PC-3 (cell line): ENCODE data around the gene TSPAN16. TPM values are rescaled to one million over a fixed set of nuclear protein-coding genes. Genes with fewer than 3 reads are reported as not detected.
"Not testable (repeated sequence)": the region's sequence is repeated elsewhere in the genome, so short reads cannot be mapped to it uniquely, and the experiment has no call there.

Experiments
- ATAC-seq: fragments of 200-7000 bp; cut with Tn5 transposase; 2 replicates; pipeline ENCODE4 v1.9.1; 2020; ENCODE audit warnings: mild to moderate bottlenecking, moderate library complexity
- BruUV-seq: library from RNA; stranded (reverse); fragments of 400-500 nt; replicated peaks from 2 replicates; lab custom pipeline; 2021; lab: Mats Ljungman, UMichigan
- CTCF ChIA-PET: fragments of 300-600 bp; sonication (Branson Sonifier 250); formaldehyde crosslinking; loops from one replicate; lab custom pipeline; 2022; ENCODE audit warnings: antibody characterized with exemption; lab: Charles Lee
- POLR2A ChIA-PET: fragments of 300-600 bp; sonication (Branson Sonifier 250); formaldehyde crosslinking; loops from one replicate; lab custom pipeline; 2022; ENCODE audit warnings: antibody characterized with exemption; ENCODE audit not compliant: unreplicated experiment; lab: Charles Lee
- DNase-seq: peaks from one replicate; pipeline ENCODE4 v3.0.0-alpha.2; 2015
- H2AFZ ChIP-seq: fragments of 300-600 bp; sonication (generic); 2 replicates; pipeline ENCODE4 v1.6.0; 2016; ENCODE audit warnings: antibody characterized with exemption, low read length
- H3F3A ChIP-seq: fragments of 300-600 bp; sonication (generic); one replicate; pipeline ENCODE4 v1.6.0; 2017; ENCODE audit warnings: antibody characterized with exemption, low read length, control low read depth, mild to moderate bottlenecking; ENCODE audit not compliant: unreplicated experiment
- H3K27ac ChIP-seq: fragments of 300-600 bp; sonication (generic); 2 replicates; pipeline ENCODE4 v1.5.1; 2016; ENCODE audit warnings: mild to moderate bottlenecking, low read length
- H3K27me3 ChIP-seq: fragments of 300-600 bp; sonication (generic); 2 replicates; pipeline ENCODE4 v1.6.1; 2016; ENCODE audit warnings: low read length, mixed read lengths
- H3K36me3 ChIP-seq: fragments of 300-600 bp; sonication (generic); 2 replicates; pipeline ENCODE4 v1.6.1; 2016; ENCODE audit warnings: low read depth, mixed run types, low read length, mixed read lengths
- H3K4me1 ChIP-seq: fragments of 300-600 bp; sonication (generic); 2 replicates; pipeline ENCODE4 v1.5.1; 2016; ENCODE audit warnings: low read length; ENCODE audit not compliant: insufficient read depth
- H3K4me2 ChIP-seq: fragments of 300-600 bp; sonication (generic); 2 replicates; pipeline ENCODE4 v1.6.0; 2016; ENCODE audit warnings: low read length
- H3K4me3 ChIP-seq: fragments of 300-600 bp; sonication (generic); 2 replicates; pipeline ENCODE4 v1.5.1; 2016; ENCODE audit warnings: mild to moderate bottlenecking, low read length, mixed read lengths
- H3K79me2 ChIP-seq: fragments of 300-600 bp; sonication (generic); 2 replicates; pipeline ENCODE4 v1.6.1; 2017; ENCODE audit warnings: low read length, mixed read lengths
- H3K9ac ChIP-seq: fragments of 300-600 bp; sonication (generic); 2 replicates; pipeline ENCODE4 v1.6.0; 2016; ENCODE audit warnings: mild to moderate bottlenecking, low read length
- H3K9me2 ChIP-seq: fragments of 300-600 bp; sonication (generic); replicated peaks from 2 replicates; pipeline ENCODE4 v1.6.1; 2016; ENCODE audit warnings: mixed run types, low read length, mixed read lengths
- H3K9me3 ChIP-seq: fragments of 300-600 bp; sonication (generic); 2 replicates; pipeline ENCODE4 v1.6.1; 2016; ENCODE audit warnings: low read length, mixed read lengths
- H4K20me1 ChIP-seq: fragments of 300-600 bp; sonication (generic); 2 replicates; pipeline ENCODE4 v1.6.1; 2016; ENCODE audit warnings: low read length, mixed read lengths
- CTCF ChIP-seq: fragments of 300-600 bp; sonication (generic); conservative IDR thresholded peaks from 2 replicates; pipeline ENCODE4 v1.5.1; 2017; ENCODE audit warnings: antibody characterized with exemption, low read depth, mild to moderate bottlenecking, low read length
- EZH2 ChIP-seq: fragments of 300-600 bp; sonication (generic); IDR thresholded peaks from one replicate; pipeline ENCODE4 v1.6.1; 2017; ENCODE audit warnings: antibody characterized with exemption, mild to moderate bottlenecking, low read length; ENCODE audit not compliant: unreplicated experiment
- EZH2phosphoT487 ChIP-seq: fragments of 300-600 bp; sonication (generic); IDR thresholded peaks from 2 replicates; pipeline ENCODE4 v1.6.1; 2018; ENCODE audit warnings: mild to moderate bottlenecking, antibody characterized with exemption, low read length, borderline replicate concordance
- intact Hi-C: fragments of 100-400 bp; cut with micrococcal nuclease; formaldehyde crosslinking; loops from 2 replicates; pipeline ENCODE4 v1.9.0; 2023
- total RNA-seq: library from RNA; depleted of rRNA; stranded (reverse); fragments of >200 nt; gene quantifications from 2 replicates; pipeline ENCODE4 v1.2.3, GENCODE V29; 2014

Gene TSPAN16
- total RNA-seq, 1 experiment from 2014 or later = not detected

DNA sequence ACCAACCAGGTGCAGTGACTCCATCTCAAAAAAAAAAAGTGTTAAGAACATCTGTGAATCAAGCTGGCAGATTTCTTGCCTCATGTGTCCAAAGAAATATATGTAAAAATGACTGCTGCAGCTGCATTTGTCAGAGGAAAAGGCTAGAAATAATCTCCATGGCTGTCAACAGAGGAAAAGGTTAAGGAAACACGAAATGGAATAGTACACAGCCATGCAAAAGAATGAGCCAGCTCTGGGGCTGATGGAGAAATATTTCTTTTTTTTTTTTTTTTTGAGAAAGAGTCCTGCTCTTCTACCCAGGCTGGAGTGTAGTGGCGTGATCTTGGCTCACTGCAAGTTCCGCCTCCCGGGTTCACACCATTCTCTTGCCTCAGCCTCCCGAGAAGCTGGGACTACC lies 36.9 kb downstream of the TSPAN16 start:
- intact Hi-C loops = no loop called here
- ATAC-seq (no peak), DNase-seq (no peak)
- TF ChIP-seq EZH2 = no peak
- no peak for TF ChIP-seq EZH2phosphoT487
- no peak overlapping the region for H3K9ac ChIP-seq
- peaks cover 4% of the 10 kb centered on the region for H3F3A ChIP-seq
- POLR2A ChIA-PET = interaction anchor here (0.6 kb wide), 1 partner anchor 36 kb away, joined by 5 read pairs; no protein-coding TSS in a partner anchor
- H3K36me3 ChIP-seq = peaks cover 34% of the 10 kb centered on the region
- H4K20me1 ChIP-seq = no peaks in the 10 kb centered on the region
- H3K27me3 ChIP-seq = no peaks in the 10 kb centered on the region
- no peak overlapping the region for H2AFZ ChIP-seq
- no peak overlapping the region for H3K4me2 ChIP-seq
- no peak overlapping the region for H3K4me3 ChIP-seq
- H3K9me3 ChIP-seq = no peaks in the 10 kb centered on the region
- no peak overlapping the region for H3K27ac ChIP-seq
- H3K4me1 ChIP-seq = 0 out of 2 replicates have a peak, but pooled peaks cover under 1% of the 10 kb centered on the region
- H3K79me2 ChIP-seq = peaks cover under 1% of the 10 kb centered on the region
- H3K9me2 ChIP-seq = no peaks in the 10 kb centered on the region
- BruUV-seq = no TSS peak
- CTCF ChIA-PET = no interaction called here

- CTCF ChIA-PET = not testable (repeated sequence)
- peak; percentile 75 for DNase-seq
- ATAC-seq = peak; percentile 67
Measured at GRCh38 chr19:11333838-11334237, 37.9 kb downstream of the TSPAN16 start.

DNA sequence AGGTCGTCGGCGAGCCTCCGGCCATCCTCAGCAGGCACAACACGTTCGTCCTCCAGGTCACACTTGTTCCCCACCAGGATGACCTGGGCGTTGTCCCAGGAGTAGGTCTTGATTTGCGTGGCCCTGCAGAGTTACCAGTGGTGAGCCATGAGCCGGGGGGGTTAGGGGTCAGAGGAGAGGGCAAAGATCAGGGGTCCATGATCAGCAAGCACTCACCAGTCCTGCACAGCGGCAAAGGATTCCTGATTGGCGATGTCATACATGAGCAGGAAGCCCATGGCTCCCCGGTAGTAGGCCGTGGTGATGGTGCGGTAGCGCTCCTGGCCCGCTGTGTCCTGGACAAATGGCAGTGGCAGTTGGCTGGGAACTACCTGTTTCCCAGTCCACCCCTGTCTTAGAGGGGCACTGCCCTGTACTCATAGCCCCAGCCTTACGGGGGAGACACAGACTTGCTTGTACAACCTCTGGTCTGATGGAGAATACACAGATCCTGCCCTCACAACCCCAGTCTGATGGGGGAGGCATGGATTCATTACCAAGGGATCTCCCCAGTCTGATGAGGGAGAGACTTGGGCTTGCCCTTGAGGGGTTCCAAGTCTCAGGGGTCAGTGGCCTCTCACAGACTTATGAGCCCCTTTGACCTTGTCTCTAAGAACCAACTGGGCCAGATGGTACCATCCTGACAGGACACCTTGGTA lies 39.6 kb downstream of the TSPAN16 start:
- Histone ChIP-seq H4K20me1 (no peaks in the 10 kb centered on the region), H3K27me3 (no peaks in the 10 kb centered on the region), H3K79me2 (peaks cover 16% of the 10 kb centered on the region), H3K9me2 (no peaks in the 10 kb centered on the region), H3K27ac (no peak overlapping the region), H3K9ac (no peak overlapping the region), H3K9me3 (no peaks in the 10 kb centered on the region), H3F3A (peaks cover 4% of the 10 kb centered on the region), H3K36me3 (peaks cover 30% of the 10 kb centered on the region), H2AFZ (no peak overlapping the region), H3K4me1 (peaks cover 16% of the 10 kb centered on the region), H3K4me3 (no peak overlapping the region), H3K4me2 (no peak overlapping the region)
- ChIA-PET CTCF (no interaction called here), POLR2A (no interaction called here)
- DNase-seq (no peak), ATAC-seq (no peak)
- no TSS peak for BruUV-seq
- intact Hi-C loops = no loop called here
- no peak for TF ChIP-seq EZH2phosphoT487
- TF ChIP-seq CTCF = no peak
- no peak for TF ChIP-seq EZH2

More at GRCh38 chr19:11333838-11334237, 37.9 kb downstream of the TSPAN16 start:
- H3K27ac ChIP-seq, H3K9me2 ChIP-seq, H3K4me3 ChIP-seq, H2AFZ ChIP-seq, H3K27me3 ChIP-seq, H3K9ac ChIP-seq, H4K20me1 ChIP-seq, H3K4me2 ChIP-seq, BruUV-seq, intact Hi-C loops, H3F3A ChIP-seq, H3K9me3 ChIP-seq, POLR2A ChIA-PET: not testable (repeated sequence)
- Histone ChIP-seq H3K4me1 (peaks cover 10% of the 10 kb centered on the region), H3K36me3 (peaks cover 34% of the 10 kb centered on the region), H3K79me2 (peaks cover 10% of the 10 kb centered on the region)
